Osteoblast (primary cell): Measurements from ENCODE around the gene CNOT4. TPM values are rescaled to one million over a fixed set of nuclear protein-coding genes. Genes with fewer than 3 reads are reported as not detected.

Source experiments
- total RNA-seq: library from RNA; depleted of rRNA; stranded (reverse); fragments of >200 nt; gene quantifications from 2 replicates; pipeline ENCODE4 v1.2.3, GENCODE V29; 2012

The CNOT4 gene
- total RNA-seq, 1 donor: 13.4 TPM

Other genes with a start within 250 kb of the CNOT4 start
- 29.5 and 33.7 TPM in 2 replicates for gene NUP205, start 47.8 kb upstream of the CNOT4 start, total RNA-seq
- gene STMP1, start 152.4 kb upstream of the CNOT4 start, total RNA-seq: 18.8 and 21.5 TPM in 2 replicates
- 0.36 and 0.88 TPM in 2 replicates for gene SLC13A4, start 218.1 kb upstream of the CNOT4 start, total RNA-seq
- gene FAM180A, start 238.7 kb upstream of the CNOT4 start, total RNA-seq: 23.5 and 28.9 TPM in 2 replicates